ENCODE data around the gene SLC6A19.

The SLC6A19 gene

DNA sequence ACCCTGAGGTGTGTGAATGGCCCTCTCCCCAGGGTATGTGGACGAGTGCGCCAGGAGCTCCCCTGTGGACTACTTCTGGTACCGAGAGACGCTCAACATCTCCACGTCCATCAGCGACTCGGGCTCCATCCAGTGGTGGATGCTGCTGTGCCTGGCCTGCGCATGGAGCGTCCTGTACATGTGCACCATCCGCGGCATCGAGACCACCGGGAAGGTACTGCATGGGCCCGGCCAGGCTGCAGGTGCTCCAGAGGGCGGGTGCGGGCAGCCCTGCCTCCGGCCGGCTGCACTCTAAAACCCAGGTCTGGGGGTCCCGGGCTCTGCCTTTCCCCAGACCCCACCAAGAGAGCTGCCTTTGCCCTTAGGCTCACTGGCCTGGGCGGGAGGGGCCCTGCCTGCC, 10.9 kb downstream of the SLC6A19 start:
- Histone ChIP-seq H3K27ac (ENCODE audit: low read depth, low read length) (no peak overlapping the region), H3K4me2 (ENCODE audit: low read depth, low read length, poor library complexity, severe bottlenecking) (no peak overlapping the region), H3K9me2 (replicated peaks; ENCODE audit: insufficient read depth, low read length) (no peaks in the 10 kb centered on the region), H3K9me3 (ENCODE audit: insufficient read depth, low read length) (no peaks in the 10 kb centered on the region), H3K27me3 (ENCODE audit: low read length) (no peaks in the 10 kb centered on the region), H3K79me2 (ENCODE audit: insufficient read depth, low read length) (no peaks in the 10 kb centered on the region), H3K4me3 (ENCODE audit: insufficient read depth, low read length, poor library complexity, severe bottlenecking) (no peak overlapping the region), H3F3A (ENCODE audit: insufficient read depth) (no peaks in the 10 kb centered on the region), H3K36me3 (ENCODE audit: low read length) (no peaks in the 10 kb centered on the region), H3K9ac (ENCODE audit: low read length) (no peak overlapping the region), H2AFZ (ENCODE audit: low read depth, low read length, severe bottlenecking) (no peak overlapping the region), H4K20me1 (ENCODE audit: low read depth, low read length) (no peaks in the 10 kb centered on the region)
- no peak for TF ChIP-seq EZH2phosphoT487 (conservative IDR thresholded peaks at IDR 0.05; ENCODE audit: low read length)
- TF ChIP-seq, protein P1, sequence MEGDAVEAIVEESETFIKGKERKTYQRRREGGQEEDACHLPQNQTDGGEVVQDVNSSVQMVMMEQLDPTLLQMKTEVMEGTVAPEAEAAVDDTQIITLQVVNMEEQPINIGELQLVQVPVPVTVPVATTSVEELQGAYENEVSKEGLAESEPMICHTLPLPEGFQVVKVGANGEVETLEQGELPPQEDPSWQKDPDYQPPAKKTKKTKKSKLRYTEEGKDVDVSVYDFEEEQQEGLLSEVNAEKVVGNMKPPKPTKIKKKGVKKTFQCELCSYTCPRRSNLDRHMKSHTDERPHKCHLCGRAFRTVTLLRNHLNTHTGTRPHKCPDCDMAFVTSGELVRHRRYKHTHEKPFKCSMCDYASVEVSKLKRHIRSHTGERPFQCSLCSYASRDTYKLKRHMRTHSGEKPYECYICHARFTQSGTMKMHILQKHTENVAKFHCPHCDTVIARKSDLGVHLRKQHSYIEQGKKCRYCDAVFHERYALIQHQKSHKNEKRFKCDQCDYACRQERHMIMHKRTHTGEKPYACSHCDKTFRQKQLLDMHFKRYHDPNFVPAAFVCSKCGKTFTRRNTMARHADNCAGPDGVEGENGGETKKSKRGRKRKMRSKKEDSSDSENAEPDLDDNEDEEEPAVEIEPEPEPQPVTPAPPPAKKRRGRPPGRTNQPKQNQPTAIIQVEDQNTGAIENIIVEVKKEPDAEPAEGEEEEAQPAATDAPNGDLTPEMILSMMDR (IDR thresholded peaks at IDR 0.05; ENCODE audit: insufficient read depth, low read length, poor library complexity, severe bottlenecking): no peak

GRCh38 chr5:1212881-1213280, 11.5 kb downstream of the SLC6A19 start:
- H3K9me3 ChIP-seq (ENCODE audit: insufficient read depth, low read length): no peaks in the 10 kb centered on the region
- H3K4me2 ChIP-seq (ENCODE audit: low read depth, low read length, poor library complexity, severe bottlenecking): no peak overlapping the region
- no peak overlapping the region for H3K4me3 ChIP-seq (ENCODE audit: insufficient read depth, low read length, poor library complexity, severe bottlenecking)
- no peak overlapping the region for H3K27ac ChIP-seq (ENCODE audit: low read depth, low read length)
- no peaks in the 10 kb centered on the region for H3K9me2 ChIP-seq (replicated peaks; ENCODE audit: insufficient read depth, low read length)
- no peaks in the 10 kb centered on the region for H3K79me2 ChIP-seq (ENCODE audit: insufficient read depth, low read length)
- no peak overlapping the region for H2AFZ ChIP-seq (ENCODE audit: low read depth, low read length, severe bottlenecking)
- no peak for TF ChIP-seq EZH2phosphoT487 (conservative IDR thresholded peaks at IDR 0.05; ENCODE audit: low read length)
- TF ChIP-seq, protein P1 (IDR thresholded peaks at IDR 0.05; ENCODE audit: insufficient read depth, low read length, poor library complexity, severe bottlenecking): no peak
- H4K20me1 ChIP-seq (ENCODE audit: low read depth, low read length): no peaks in the 10 kb centered on the region
- no peaks in the 10 kb centered on the region for H3F3A ChIP-seq (ENCODE audit: insufficient read depth)
- H3K36me3 ChIP-seq (ENCODE audit: low read length): no peaks in the 10 kb centered on the region
- H3K9ac ChIP-seq (ENCODE audit: low read length): no peak overlapping the region
- no peaks in the 10 kb centered on the region for H3K27me3 ChIP-seq (ENCODE audit: low read length)

GRCh38 chr5:1213508-1214162, 12.2 kb downstream of the SLC6A19 start:
- H2AFZ ChIP-seq (ENCODE audit: low read depth, low read length, severe bottlenecking): no peak overlapping the region
- no peak for TF ChIP-seq EZH2phosphoT487 (conservative IDR thresholded peaks at IDR 0.05; ENCODE audit: low read length)

DNA sequence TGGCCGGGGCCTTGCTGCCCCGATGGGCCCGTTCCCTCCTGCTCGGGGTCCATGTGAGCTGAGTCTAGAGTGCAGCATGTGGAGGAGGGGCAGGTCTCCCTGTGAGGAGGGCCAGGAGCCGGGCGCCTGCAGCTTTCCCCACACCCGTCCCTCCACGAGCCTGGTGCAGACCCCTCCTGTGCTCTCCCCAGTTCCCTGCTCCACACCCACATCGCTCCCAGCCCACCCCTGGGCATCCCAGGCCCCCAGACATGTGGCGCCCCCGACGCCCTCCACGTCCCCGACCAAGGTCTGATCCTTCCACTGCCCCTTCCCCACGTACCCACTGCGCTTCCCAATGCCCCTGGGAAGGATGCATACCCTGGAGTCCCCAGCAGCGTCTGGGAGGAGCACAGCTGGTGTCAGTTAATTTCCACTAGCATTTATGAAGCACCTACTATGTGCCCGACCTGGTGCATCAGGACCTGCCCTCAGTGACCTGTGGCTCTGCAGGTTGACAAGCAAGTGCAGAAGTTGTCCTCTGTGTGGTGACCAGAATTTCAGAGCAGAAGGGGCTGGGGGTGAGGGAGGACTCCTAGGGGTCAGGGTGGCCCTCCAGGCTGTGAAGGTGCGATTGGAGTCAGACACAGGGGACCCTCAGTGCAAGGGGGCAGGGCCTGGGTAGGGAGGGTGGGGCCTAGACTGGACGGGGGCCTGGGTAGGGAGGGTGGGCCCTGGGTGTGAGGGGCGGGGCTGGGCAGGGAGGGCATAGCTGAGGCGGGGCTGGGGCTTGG, 13.0 kb downstream of the SLC6A19 start:
- no peaks in the 10 kb centered on the region for H3F3A ChIP-seq (ENCODE audit: insufficient read depth)
- no peak overlapping the region for H3K9ac ChIP-seq (ENCODE audit: low read length)
- no peaks in the 10 kb centered on the region for H3K9me3 ChIP-seq (ENCODE audit: insufficient read depth, low read length)
- no peak overlapping the region for H3K4me2 ChIP-seq (ENCODE audit: low read depth, low read length, poor library complexity, severe bottlenecking)
- H3K36me3 ChIP-seq (ENCODE audit: low read length): no peaks in the 10 kb centered on the region
- H4K20me1 ChIP-seq (ENCODE audit: low read depth, low read length): no peaks in the 10 kb centered on the region
- no peaks in the 10 kb centered on the region for H3K9me2 ChIP-seq (replicated peaks; ENCODE audit: insufficient read depth, low read length)
- no peak overlapping the region for H2AFZ ChIP-seq (ENCODE audit: low read depth, low read length, severe bottlenecking)
- H3K79me2 ChIP-seq (ENCODE audit: insufficient read depth, low read length): no peaks in the 10 kb centered on the region
- H3K4me3 ChIP-seq (ENCODE audit: insufficient read depth, low read length, poor library complexity, severe bottlenecking): no peak overlapping the region
- H3K27me3 ChIP-seq (ENCODE audit: low read length): no peaks in the 10 kb centered on the region
- H3K27ac ChIP-seq (ENCODE audit: low read depth, low read length): no peak overlapping the region
- TF ChIP-seq, protein P1 (IDR thresholded peaks at IDR 0.05; ENCODE audit: insufficient read depth, low read length, poor library complexity, severe bottlenecking): no peak
- no peak for TF ChIP-seq EZH2phosphoT487 (conservative IDR thresholded peaks at IDR 0.05; ENCODE audit: low read length)

More at GRCh38 chr5:1213508-1214162, 12.2 kb downstream of the SLC6A19 start:
- H3K27me3 ChIP-seq (ENCODE audit: low read length): no peaks in the 10 kb centered on the region
- no peaks in the 10 kb centered on the region for H3K9me3 ChIP-seq (ENCODE audit: insufficient read depth, low read length)
- no peaks in the 10 kb centered on the region for H4K20me1 ChIP-seq (ENCODE audit: low read depth, low read length)
- H3K27ac ChIP-seq (ENCODE audit: low read depth, low read length): no peak overlapping the region
- H3K4me2 ChIP-seq (ENCODE audit: low read depth, low read length, poor library complexity, severe bottlenecking): no peak overlapping the region
- H3K36me3 ChIP-seq (ENCODE audit: low read length): no peaks in the 10 kb centered on the region
- no peak overlapping the region for H3K4me3 ChIP-seq (ENCODE audit: insufficient read depth, low read length, poor library complexity, severe bottlenecking)
- H3F3A ChIP-seq (ENCODE audit: insufficient read depth): no peaks in the 10 kb centered on the region
- H3K9ac ChIP-seq (ENCODE audit: low read length): no peak overlapping the region
- H3K79me2 ChIP-seq (ENCODE audit: insufficient read depth, low read length): no peaks in the 10 kb centered on the region
- no peaks in the 10 kb centered on the region for H3K9me2 ChIP-seq (replicated peaks; ENCODE audit: insufficient read depth, low read length)

Measured in SU-DHL-6 (cell line).